ENCODE measurements around the gene SERPINB5.

GRCh38 chr18:63464434-63464833 lies 12.3 kb upstream of the SERPINB5 start:
- no peak for TF ChIP-seq POLR2A (IDR thresholded peaks at IDR 0.05)
- no peak for TF ChIP-seq CTCF (IDR thresholded peaks at IDR 0.05)
